K562 (cell line): ENCODE results near the gene E2F7. TPM values are rescaled to one million over a fixed set of nuclear protein-coding genes. Genes with fewer than 3 reads are reported as not detected.

Experiments used
- ADNP ChIP-seq: fragments of 200-800 bp; sonication (Bioruptor generic); IDR thresholded peaks from 2 replicates; pipeline ENCODE4 v1.6.1; 2016; ENCODE audit warnings: missing genetic modification characterization, missing compliant biosample characterization
- PHF21A ChIP-seq: fragments of 450-650 bp; IDR thresholded peaks from 2 replicates; pipeline ENCODE4 v1.6.1; 2017; ENCODE audit warnings: low read depth, borderline replicate concordance
- SIN3A ChIP-seq, 2 experiments: fragments of 150-350 bp in 1 of 2; IDR thresholded peaks; 2 replicates each; pipeline ENCODE4 v1.6.1; 2011 to 2016; ENCODE audit warnings: borderline replicate concordance in 2 of 2, low read depth in 2 of 2, low read length in 2 of 2, mild to moderate bottlenecking in 2 of 2, moderate library complexity in 2 of 2; ENCODE audit not compliant: control insufficient read depth in 1 of 2
- ZBTB7A ChIP-seq: IDR thresholded peaks from 2 replicates; pipeline ENCODE4 v1.6.1; 2011; ENCODE audit warnings: low read depth, mild to moderate bottlenecking, low read length, moderate library complexity, borderline replicate concordance; ENCODE audit not compliant: control insufficient read depth
- ZNF224 ChIP-seq: sonication (generic); formaldehyde crosslinking; IDR thresholded peaks from 2 replicates; pipeline ENCODE4 v1.8.0; 2022; ENCODE audit warnings: mild to moderate bottlenecking, missing genetic modification reagents
- polyA plus RNA-seq, 8 experiments: library from polyadenylated mRNA; depleted of rRNA in 4 of 8; stranded (reverse) in 5 of 8; unstranded in 3 of 8; fragments of >200 nt; fragmentation: Nextera tagmentation in 2 of 8; fragmentation: Illumina TruSeq in 1 of 8; extraction: Ambion mirVana in 2 of 8; extraction: Trizol in 1 of 8; gene quantifications; 2 replicates each; pipeline versions ENCODE4 v1.2.1 to v1.2.3, GENCODE V29; 2011 to 2014; ENCODE audit warnings: inconsistent platforms in 1 of 8, missing spikeins in 1 of 8
- total RNA-seq, 7 experiments: library from RNA; depleted of rRNA in 6 of 7; stranded (reverse); fragments of >200 nt in 6 of 7; fragmentation: Illumina TruSeq in 2 of 7; extraction: Trizol in 2 of 7; gene quantifications; 2 replicates each; pipeline versions ENCODE4 v1.2.1 to v1.2.3, GENCODE V29; 2011 to 2021; ENCODE audit warnings: low replicate concordance in 1 of 7
- TF ChIP-seq, protein P1 (sequence below), 2 experiments: IDR thresholded peaks; 2 replicates each; pipeline ENCODE4 v1.6.1; 2012; ENCODE audit warnings: improper control_type of control experiment in 2 of 2, low read depth in 2 of 2, low read length in 2 of 2, borderline replicate concordance in 1 of 2
- TF ChIP-seq, protein P2 (sequence below): sonication (generic); formaldehyde crosslinking; IDR thresholded peaks from 2 replicates; pipeline ENCODE4 v1.4.0; 2020; ENCODE audit warnings: mild to moderate bottlenecking, missing genetic modification reagents
- TF ChIP-seq, protein P3 (sequence below): conservative IDR thresholded peaks from 2 replicates; pipeline ENCODE4 v1.6.1; 2011; ENCODE audit warnings: low read depth, mild to moderate bottlenecking, low read length; ENCODE audit not compliant: control insufficient read depth
- TF ChIP-seq, protein P4 (sequence below): fragments of 450-650 bp; formaldehyde crosslinking; IDR thresholded peaks from 2 replicates; pipeline ENCODE4 v1.4.0; 2020; ENCODE audit warnings: mild to moderate bottlenecking, moderate library complexity

E2F7 gene
- total and polyA plus RNA-seq, 9 of the 15 experiments (the other 6 are each of a cell fraction or from before 2014, with no cell fraction given) = 3.4 to 13.6 (median 8.1) TPM

DNA sequence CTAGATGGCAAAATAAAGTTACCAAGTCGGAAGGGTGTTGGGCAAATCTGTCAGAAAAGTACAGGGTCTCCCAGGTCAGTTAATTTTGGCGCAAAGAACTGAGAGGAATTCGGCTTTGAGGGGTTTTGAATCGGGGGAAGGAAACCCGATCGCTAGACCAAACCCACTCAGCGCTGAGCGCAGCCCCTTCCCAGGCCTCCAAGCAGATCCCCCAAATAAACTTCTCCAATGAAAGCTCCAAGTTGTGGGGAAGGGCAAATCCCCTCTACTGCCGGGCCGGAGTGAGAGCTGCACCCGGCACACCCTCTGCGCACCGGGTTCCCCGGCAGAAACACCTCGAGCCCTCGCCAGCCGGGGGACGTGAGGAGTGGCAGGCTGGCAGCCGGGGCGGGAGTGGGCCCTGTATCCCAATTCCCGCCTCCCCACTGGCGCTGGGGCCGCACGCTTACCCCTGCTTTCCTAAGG lies 441 bp downstream of the E2F7 start (continued):
- TF ChIP-seq, protein P1, sequence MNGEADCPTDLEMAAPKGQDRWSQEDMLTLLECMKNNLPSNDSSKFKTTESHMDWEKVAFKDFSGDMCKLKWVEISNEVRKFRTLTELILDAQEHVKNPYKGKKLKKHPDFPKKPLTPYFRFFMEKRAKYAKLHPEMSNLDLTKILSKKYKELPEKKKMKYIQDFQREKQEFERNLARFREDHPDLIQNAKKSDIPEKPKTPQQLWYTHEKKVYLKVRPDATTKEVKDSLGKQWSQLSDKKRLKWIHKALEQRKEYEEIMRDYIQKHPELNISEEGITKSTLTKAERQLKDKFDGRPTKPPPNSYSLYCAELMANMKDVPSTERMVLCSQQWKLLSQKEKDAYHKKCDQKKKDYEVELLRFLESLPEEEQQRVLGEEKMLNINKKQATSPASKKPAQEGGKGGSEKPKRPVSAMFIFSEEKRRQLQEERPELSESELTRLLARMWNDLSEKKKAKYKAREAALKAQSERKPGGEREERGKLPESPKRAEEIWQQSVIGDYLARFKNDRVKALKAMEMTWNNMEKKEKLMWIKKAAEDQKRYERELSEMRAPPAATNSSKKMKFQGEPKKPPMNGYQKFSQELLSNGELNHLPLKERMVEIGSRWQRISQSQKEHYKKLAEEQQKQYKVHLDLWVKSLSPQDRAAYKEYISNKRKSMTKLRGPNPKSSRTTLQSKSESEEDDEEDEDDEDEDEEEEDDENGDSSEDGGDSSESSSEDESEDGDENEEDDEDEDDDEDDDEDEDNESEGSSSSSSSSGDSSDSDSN (IDR thresholded peaks at IDR 0.05; ENCODE audit: borderline replicate concordance in 1 of 2, low read depth in 2 of 2, low read length in 2 of 2) = 0 out of 4 replicates have a peak, but pooled peaks of 1 of the 2 experiments have one; percentile 17
- TF ChIP-seq, protein P2, sequence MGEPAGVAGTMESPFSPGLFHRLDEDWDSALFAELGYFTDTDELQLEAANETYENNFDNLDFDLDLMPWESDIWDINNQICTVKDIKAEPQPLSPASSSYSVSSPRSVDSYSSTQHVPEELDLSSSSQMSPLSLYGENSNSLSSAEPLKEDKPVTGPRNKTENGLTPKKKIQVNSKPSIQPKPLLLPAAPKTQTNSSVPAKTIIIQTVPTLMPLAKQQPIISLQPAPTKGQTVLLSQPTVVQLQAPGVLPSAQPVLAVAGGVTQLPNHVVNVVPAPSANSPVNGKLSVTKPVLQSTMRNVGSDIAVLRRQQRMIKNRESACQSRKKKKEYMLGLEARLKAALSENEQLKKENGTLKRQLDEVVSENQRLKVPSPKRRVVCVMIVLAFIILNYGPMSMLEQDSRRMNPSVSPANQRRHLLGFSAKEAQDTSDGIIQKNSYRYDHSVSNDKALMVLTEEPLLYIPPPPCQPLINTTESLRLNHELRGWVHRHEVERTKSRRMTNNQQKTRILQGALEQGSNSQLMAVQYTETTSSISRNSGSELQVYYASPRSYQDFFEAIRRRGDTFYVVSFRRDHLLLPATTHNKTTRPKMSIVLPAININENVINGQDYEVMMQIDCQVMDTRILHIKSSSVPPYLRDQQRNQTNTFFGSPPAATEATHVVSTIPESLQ (CRISPR knock-in tag) = 0 out of 2 replicates have a peak, but pooled peaks have one; percentile 15
- TF ChIP-seq, protein P3, sequence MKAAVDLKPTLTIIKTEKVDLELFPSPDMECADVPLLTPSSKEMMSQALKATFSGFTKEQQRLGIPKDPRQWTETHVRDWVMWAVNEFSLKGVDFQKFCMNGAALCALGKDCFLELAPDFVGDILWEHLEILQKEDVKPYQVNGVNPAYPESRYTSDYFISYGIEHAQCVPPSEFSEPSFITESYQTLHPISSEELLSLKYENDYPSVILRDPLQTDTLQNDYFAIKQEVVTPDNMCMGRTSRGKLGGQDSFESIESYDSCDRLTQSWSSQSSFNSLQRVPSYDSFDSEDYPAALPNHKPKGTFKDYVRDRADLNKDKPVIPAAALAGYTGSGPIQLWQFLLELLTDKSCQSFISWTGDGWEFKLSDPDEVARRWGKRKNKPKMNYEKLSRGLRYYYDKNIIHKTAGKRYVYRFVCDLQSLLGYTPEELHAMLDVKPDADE = 0 out of 2 replicates have a peak, but pooled peaks have one; percentile 16
- TF ChIP-seq ZBTB7A = peak; percentile 22; the same call in 1 of the 2 replicates
- TF ChIP-seq SIN3A (IDR thresholded peaks at IDR 0.05; ENCODE audit: borderline replicate concordance in 2 of 2, control insufficient read depth in 1 of 2, low read depth in 2 of 2, low read length in 2 of 2) = 0 out of 4 replicates have a peak, but pooled peaks of 1 of the 2 experiments have one; percentile 6
- TF ChIP-seq, protein P4, sequence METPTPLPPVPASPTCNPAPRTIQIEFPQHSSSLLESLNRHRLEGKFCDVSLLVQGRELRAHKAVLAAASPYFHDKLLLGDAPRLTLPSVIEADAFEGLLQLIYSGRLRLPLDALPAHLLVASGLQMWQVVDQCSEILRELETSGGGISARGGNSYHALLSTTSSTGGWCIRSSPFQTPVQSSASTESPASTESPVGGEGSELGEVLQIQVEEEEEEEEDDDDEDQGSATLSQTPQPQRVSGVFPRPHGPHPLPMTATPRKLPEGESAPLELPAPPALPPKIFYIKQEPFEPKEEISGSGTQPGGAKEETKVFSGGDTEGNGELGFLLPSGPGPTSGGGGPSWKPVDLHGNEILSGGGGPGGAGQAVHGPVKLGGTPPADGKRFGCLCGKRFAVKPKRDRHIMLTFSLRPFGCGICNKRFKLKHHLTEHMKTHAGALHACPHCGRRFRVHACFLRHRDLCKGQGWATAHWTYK (CRISPR knock-in tag) = no peak
- TF ChIP-seq ADNP = no peak
- TF ChIP-seq PHF21A = no peak
- TF ChIP-seq ZNF224 = no peak
